Activated CD8-positive, alpha-beta T cell treated with anti-CD3 and anti-CD28 coated beads, Interleukin-2, amount 10 ng/mL, durations not matched to agents 7 days and 5 days (primary cell): ENCODE measurements around the gene IKZF2. TPM values are rescaled to one million over a fixed set of nuclear protein-coding genes. Genes with fewer than 3 reads are reported as not detected.

Experiments used
- ATAC-seq: fragments of 150-1000 bp; cut with Tn5 transposase; one replicate; pipeline ENCODE4 v1.10.0; 2021; ENCODE audit warnings: moderate library complexity
- CTCF ChIA-PET: fragments of 350-600 bp; sonication (Branson Sonifier 250); formaldehyde crosslinking; loops from one replicate; lab custom pipeline; 2021; ENCODE audit warnings: antibody characterized with exemption; lab: Charles Lee
- POLR2A ChIA-PET: fragments of 350-600 bp; sonication (Branson Sonifier 250); formaldehyde crosslinking; loops from one replicate; lab custom pipeline; 2021; ENCODE audit warnings: antibody characterized with exemption; lab: Charles Lee
- DNase-seq: peaks from one replicate; pipeline ENCODE4 v3.0.0-alpha.2; 2020
- H3K27ac Mint-ChIP-seq: one replicate; pipeline ENCODE4 v1.8.0; 2021; ENCODE audit warnings: mild to moderate bottlenecking, mixed read lengths
- H3K27me3 Mint-ChIP-seq: one replicate; pipeline ENCODE4 v1.8.0; 2021; ENCODE audit warnings: low read depth, mixed read lengths
- H3K36me3 Mint-ChIP-seq: one replicate; pipeline ENCODE4 v1.8.0; 2021; ENCODE audit warnings: low read depth, mixed read lengths
- H3K4me1 Mint-ChIP-seq: one replicate; pipeline ENCODE4 v1.8.0; 2021; ENCODE audit warnings: low read depth, mixed read lengths
- H3K4me3 Mint-ChIP-seq: one replicate; pipeline ENCODE4 v1.8.0; 2021; ENCODE audit warnings: mild to moderate bottlenecking, mixed read lengths
- H3K9me3 Mint-ChIP-seq: one replicate; pipeline ENCODE4 v1.8.0; 2022; ENCODE audit warnings: mixed read lengths; ENCODE audit not compliant: insufficient read depth
- total RNA-seq, 2 experiments: library from RNA; stranded (reverse); gene quantifications; one replicate each; pipeline ENCODE4 v1.2.3, GENCODE V29; 2021

Gene IKZF2
- total RNA-seq, 2 experiments from 2014 or later = 29.7 to 30.8 TPM

- Mint-ChIP-seq H3K9me3 (no peaks in the 10 kb centered on the region), H3K27ac (no peak overlapping the region), H3K27me3 (no peaks in the 10 kb centered on the region), H3K36me3 (no peaks in the 10 kb centered on the region), H3K4me1 (no peaks in the 10 kb centered on the region), H3K4me3 (no peak overlapping the region)
- POLR2A ChIA-PET = no interaction called here
- CTCF ChIA-PET = no interaction called here
- no peak for ATAC-seq
- no peak for DNase-seq
Measured at GRCh38 chr2:213171147-213171546, 19.7 kb upstream of the IKZF2 start.

GRCh38 chr2:213167271-213167930 lies 16.0 kb upstream of the IKZF2 start:
- ChIA-PET POLR2A (no interaction called here), CTCF (no interaction called here)
- no peaks in the 10 kb centered on the region for H3K36me3 Mint-ChIP-seq
- no peaks in the 10 kb centered on the region for H3K27me3 Mint-ChIP-seq
- no peaks in the 10 kb centered on the region for H3K9me3 Mint-ChIP-seq
- H3K27ac Mint-ChIP-seq = no peak overlapping the region
- DNase-seq = no peak
- ATAC-seq = no peak
- no peaks in the 10 kb centered on the region for H3K4me1 Mint-ChIP-seq
- no peak overlapping the region for H3K4me3 Mint-ChIP-seq

GRCh38 chr2:213166109-213166508 lies 14.7 kb upstream of the IKZF2 start:
- H3K27me3 Mint-ChIP-seq = no peaks in the 10 kb centered on the region
- no peaks in the 10 kb centered on the region for H3K9me3 Mint-ChIP-seq
- DNase-seq (no peak), ATAC-seq (no peak)
- H3K4me3 Mint-ChIP-seq = no peak overlapping the region
- no peaks in the 10 kb centered on the region for H3K4me1 Mint-ChIP-seq
- H3K27ac Mint-ChIP-seq = no peak overlapping the region
- H3K36me3 Mint-ChIP-seq = no peaks in the 10 kb centered on the region
- POLR2A ChIA-PET = no interaction called here
- CTCF ChIA-PET = no interaction called here

GRCh38 chr2:213164263-213164662 lies 12.9 kb upstream of the IKZF2 start:
- Mint-ChIP-seq H3K9me3 (no peaks in the 10 kb centered on the region), H3K4me1 (no peaks in the 10 kb centered on the region), H3K36me3 (no peaks in the 10 kb centered on the region), H3K27me3 (no peaks in the 10 kb centered on the region), H3K27ac (no peak overlapping the region), H3K4me3 (no peak overlapping the region)
- POLR2A ChIA-PET = no interaction called here
- no peak for ATAC-seq
- CTCF ChIA-PET = no interaction called here
- no peak for DNase-seq

GRCh38 chr2:213162516-213163118 lies 11.2 kb upstream of the IKZF2 start:
- no peaks in the 10 kb centered on the region for H3K27me3 Mint-ChIP-seq
- H3K9me3 Mint-ChIP-seq = no peaks in the 10 kb centered on the region
- ATAC-seq (no peak), DNase-seq (no peak)
- no peaks in the 10 kb centered on the region for H3K36me3 Mint-ChIP-seq
- CTCF ChIA-PET = interaction anchor here (0.9 to 2.1 kb wide), 2 partner anchors 9 to 37 kb away, joined by 3 to 10 read pairs; no protein-coding TSS in a partner anchor
- no peaks in the 10 kb centered on the region for H3K4me1 Mint-ChIP-seq
- POLR2A ChIA-PET = no interaction called here
- H3K27ac Mint-ChIP-seq = no peak overlapping the region
- no peak overlapping the region for H3K4me3 Mint-ChIP-seq

- ChIA-PET POLR2A (no interaction called here), CTCF (interaction anchor here (0.9 to 2.1 kb wide), 2 partner anchors 8 to 36 kb away, joined by 3 to 10 read pairs; no protein-coding TSS in a partner anchor)
- no peak for DNase-seq
- H3K27ac Mint-ChIP-seq = no peak overlapping the region
- peaks cover 2% of the 10 kb centered on the region for H3K4me1 Mint-ChIP-seq
- H3K36me3 Mint-ChIP-seq = no peaks in the 10 kb centered on the region
- H3K9me3 Mint-ChIP-seq = no peaks in the 10 kb centered on the region
- ATAC-seq = no peak
- H3K4me3 Mint-ChIP-seq = no peak overlapping the region
- no peaks in the 10 kb centered on the region for H3K27me3 Mint-ChIP-seq
Measured at GRCh38 chr2:213161759-213162515, 10.5 kb upstream of the IKZF2 start.

GRCh38 chr2:213159768-213160167 lies 8.4 kb upstream of the IKZF2 start:
- no peaks in the 10 kb centered on the region for H3K36me3 Mint-ChIP-seq
- H3K27me3 Mint-ChIP-seq = no peaks in the 10 kb centered on the region
- DNase-seq (no peak), ATAC-seq (no peak)
- H3K4me1 Mint-ChIP-seq = peaks cover 2% of the 10 kb centered on the region
- POLR2A ChIA-PET = no interaction called here
- H3K27ac Mint-ChIP-seq = no peak overlapping the region
- CTCF ChIA-PET = interaction anchor here (1.4 kb wide), 1 partner anchor 14 kb away, joined by 4 read pairs; no protein-coding TSS in a partner anchor
- no peaks in the 10 kb centered on the region for H3K9me3 Mint-ChIP-seq
- no peak overlapping the region for H3K4me3 Mint-ChIP-seq

GRCh38 chr2:213157242-213157641 lies 5.8 kb upstream of the IKZF2 start:
- peaks cover 17% of the 10 kb centered on the region for H3K4me1 Mint-ChIP-seq
- H3K27ac Mint-ChIP-seq = no peak overlapping the region
- no peak for DNase-seq
- peaks cover 5% of the 10 kb centered on the region for H3K27me3 Mint-ChIP-seq
- H3K9me3 Mint-ChIP-seq = no peaks in the 10 kb centered on the region
- H3K4me3 Mint-ChIP-seq = no peak overlapping the region
- H3K36me3 Mint-ChIP-seq = peaks cover 3% of the 10 kb centered on the region
- ATAC-seq = peak; percentile 25
- ChIA-PET CTCF (interaction anchor here (0.6 to 3.2 kb wide), 6 partner anchors 12 to 380 kb away, joined by 3 to 14 read pairs (median 3); no protein-coding TSS in a partner anchor), POLR2A (no interaction called here)

- peaks cover 5% of the 10 kb centered on the region for H3K27me3 Mint-ChIP-seq
- no peak overlapping the region for H3K27ac Mint-ChIP-seq
- H3K9me3 Mint-ChIP-seq = no peaks in the 10 kb centered on the region
- ATAC-seq (no peak), DNase-seq (no peak)
- H3K36me3 Mint-ChIP-seq = peaks cover 5% of the 10 kb centered on the region
- CTCF ChIA-PET = interaction anchor here (0.7 to 3.2 kb wide), 4 partner anchors 11 to 379 kb away, joined by 3 to 14 read pairs (median 3); no protein-coding TSS in a partner anchor
- H3K4me1 Mint-ChIP-seq = peaks cover 18% of the 10 kb centered on the region
- POLR2A ChIA-PET = no interaction called here
- no peak overlapping the region for H3K4me3 Mint-ChIP-seq
Measured at GRCh38 chr2:213156717-213157116, 5.3 kb upstream of the IKZF2 start.

- Mint-ChIP-seq H3K4me3 (peak overlapping the region; percentile 93), H3K4me1 (peaks cover 36% of the 10 kb centered on the region), H3K9me3 (no peaks in the 10 kb centered on the region), H3K36me3 (peaks cover 9% of the 10 kb centered on the region), H3K27ac (peak overlapping the region; percentile 87), H3K27me3 (peaks cover 7% of the 10 kb centered on the region)
- DNase-seq = no peak
- ChIA-PET POLR2A (interaction anchor here (1.2 to 1.3 kb wide), 2 partner anchors 34 to 84 kb away, joined by 3 to 4 read pairs; no protein-coding TSS in a partner anchor), CTCF (interaction anchor here (0.6 to 2.8 kb wide), 25 partner anchors 13 to 422 kb away, joined by 3 to 30 read pairs (median 3); no protein-coding TSS in a partner anchor)
- no peak for ATAC-seq
Measured at GRCh38 chr2:213152888-213153287, 1.5 kb upstream of the IKZF2 start.

- peak; percentile 49 for ATAC-seq
- H3K9me3 Mint-ChIP-seq = no peaks in the 10 kb centered on the region
- CTCF ChIA-PET = interaction anchor here (0.7 to 2.8 kb wide), 12 partner anchors 22 to 378 kb away, joined by 3 to 17 read pairs (median 3); no protein-coding TSS in a partner anchor
- POLR2A ChIA-PET = interaction anchor here (1.2 to 1.3 kb wide), 2 partner anchors 34 to 85 kb away, joined by 3 to 4 read pairs; no protein-coding TSS in a partner anchor
- DNase-seq = peak; percentile 52
- peaks cover 39% of the 10 kb centered on the region for H3K4me1 Mint-ChIP-seq
- peak overlapping the region; percentile 87 for H3K27ac Mint-ChIP-seq
- peaks cover 9% of the 10 kb centered on the region for H3K36me3 Mint-ChIP-seq
- peak overlapping the region; percentile 93 for H3K4me3 Mint-ChIP-seq
- peaks cover 7% of the 10 kb centered on the region for H3K27me3 Mint-ChIP-seq
Measured at GRCh38 chr2:213152065-213152794, 818 bp upstream of the IKZF2 start.
